Midbrain (tissue), 1 donor: ENCODE results near the gene RNF41.
"Not testable (repeated sequence)": the region's sequence is repeated elsewhere in the genome, so short reads cannot be mapped to it uniquely, and the experiment has no call there.

Source experiments
- DNase-seq: peaks from one replicate; lab custom pipeline; 2025; lab: John Stamatoyannopoulos, UW

The RNF41 gene

DNA sequence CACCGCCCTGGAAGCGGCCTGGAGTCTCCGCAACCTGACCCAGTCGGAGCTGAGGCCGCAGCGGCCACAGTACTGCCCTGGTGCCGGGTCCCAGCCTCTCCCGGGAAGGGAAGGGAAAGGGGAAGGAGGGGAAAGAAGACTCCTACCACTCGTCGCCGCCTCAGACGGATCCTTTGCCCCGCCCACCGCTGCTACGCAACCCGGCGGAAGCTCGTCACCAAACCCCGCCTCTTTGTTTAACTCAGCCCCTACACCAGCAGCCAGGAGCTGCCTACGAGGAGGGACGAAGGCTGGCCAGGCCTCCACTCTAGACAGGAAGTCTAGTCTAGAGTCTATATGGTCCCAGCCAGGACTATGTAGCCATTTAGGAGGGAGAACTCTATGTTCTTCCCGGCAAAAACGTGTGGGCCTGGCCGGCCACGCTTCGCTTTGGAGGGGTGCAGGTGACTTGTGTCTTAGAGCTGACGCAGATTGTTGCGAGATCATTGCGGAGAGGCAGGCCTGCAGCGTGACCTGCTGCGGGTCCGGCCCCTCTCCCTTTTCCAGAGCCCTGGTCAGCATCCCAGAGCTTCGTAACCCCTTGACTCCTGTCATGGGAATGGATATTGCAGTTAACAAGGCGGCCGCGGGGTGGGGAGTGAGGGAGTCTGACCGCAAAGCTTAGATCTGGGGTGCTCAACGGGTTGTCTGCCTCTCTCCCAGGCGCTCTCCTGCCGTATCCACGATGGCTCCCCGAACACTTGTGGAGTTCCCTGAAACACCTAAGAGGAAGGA lies at the start of gene RNF41:
Gene RNF41 (minus strand): TSS at position 166 of the 774 bp plus-strand sequence. CDS start 7,875 bp downstream, outside the sequence.
- peak; percentile 96 for DNase-seq

DNA sequence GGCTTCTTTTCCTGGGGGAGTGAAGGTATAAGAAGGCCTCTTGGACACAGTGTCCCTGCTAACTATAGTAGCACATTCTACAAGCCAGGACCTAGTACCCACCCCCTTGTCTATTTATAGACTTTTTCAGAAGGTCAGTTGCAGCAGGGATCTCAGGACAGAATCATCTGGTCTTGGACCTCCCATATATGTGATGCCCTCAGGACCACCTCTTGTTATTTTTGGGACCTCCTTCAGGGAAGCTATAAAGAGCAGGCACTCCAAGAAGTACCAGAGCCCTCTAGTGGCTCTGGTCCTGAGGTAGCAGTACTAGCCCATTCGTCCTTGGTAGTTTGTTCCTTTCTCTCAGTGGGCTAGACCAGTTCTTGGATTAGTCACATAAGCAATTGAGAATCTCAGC lies 49.3 kb upstream of the RNF41 start:
- no peak for DNase-seq

DNA sequence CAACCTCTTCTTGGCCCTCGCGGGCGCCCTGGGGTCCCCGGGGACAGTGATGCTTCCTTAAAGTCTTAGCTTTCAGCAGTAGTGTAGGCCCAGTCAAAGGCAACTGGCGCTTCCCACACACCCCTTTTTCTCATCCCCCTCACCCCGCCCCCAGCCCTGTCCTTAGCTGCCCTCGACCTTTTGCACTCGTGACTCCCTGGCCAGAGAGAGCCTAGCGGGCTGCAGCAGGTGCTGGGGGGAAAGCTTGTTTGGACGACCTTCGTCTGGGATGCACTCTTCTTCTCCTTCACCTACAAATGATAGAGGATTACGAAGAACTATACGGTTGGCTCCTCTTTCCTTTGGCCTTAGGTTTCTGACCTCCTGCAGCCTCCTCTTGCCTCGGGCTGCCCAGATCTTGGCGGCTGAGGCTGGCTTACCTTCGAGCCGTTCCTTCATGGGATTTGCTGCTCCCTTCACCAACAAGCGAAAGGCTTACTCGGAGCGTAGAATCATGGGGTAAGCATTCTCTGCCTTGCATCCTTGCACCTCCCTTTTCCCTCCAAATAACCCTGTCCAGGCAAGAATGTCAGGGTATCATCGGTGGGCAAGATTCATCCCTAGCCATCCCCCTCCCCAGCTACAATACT lies 45.8 kb upstream of the RNF41 start:
- DNase-seq = no peak

DNA sequence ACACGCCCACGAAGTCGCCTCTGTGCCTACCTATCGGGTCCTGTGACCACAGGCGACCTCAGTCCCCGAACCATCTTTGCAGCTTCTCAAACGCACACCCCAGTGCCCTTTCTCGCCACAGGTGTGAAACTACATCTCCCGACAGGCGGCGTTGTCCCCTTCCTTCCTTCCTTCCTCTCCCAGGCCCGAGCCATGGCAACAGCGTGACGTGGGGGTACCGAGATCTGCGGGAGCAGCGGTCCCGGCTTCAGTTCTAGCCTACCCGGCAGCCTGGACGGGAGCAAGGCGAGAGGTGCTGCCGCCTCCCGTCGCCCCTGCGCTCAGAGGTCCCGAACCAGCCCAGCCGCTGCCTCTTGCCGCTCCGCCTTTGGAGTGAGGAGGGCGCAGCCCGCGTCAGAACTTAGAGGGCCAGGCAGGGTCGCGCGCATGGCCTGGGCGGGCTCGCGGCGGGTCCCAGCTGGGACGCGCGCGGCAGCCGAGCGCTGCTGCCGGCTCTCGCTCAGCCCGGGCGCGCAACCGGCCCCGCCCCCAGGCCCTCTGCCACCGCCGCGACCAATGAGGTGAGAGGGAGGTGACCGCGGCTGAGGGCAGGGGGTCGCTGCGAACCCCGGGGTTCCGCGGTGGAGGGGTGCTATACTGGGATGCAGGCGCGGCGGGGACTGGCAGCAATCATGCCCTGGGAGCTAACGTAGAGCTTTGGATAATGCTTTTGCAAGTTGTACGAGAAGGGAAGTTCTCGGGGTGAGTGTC lies 45.1 kb upstream of the RNF41 start, which contains the start of gene COQ10A:
Gene COQ10A (plus strand): TSS at position 250 of the 750 bp plus-strand sequence. CDS start 177 bp downstream, at position 427.
- peak; percentile 85 for DNase-seq

DNA sequence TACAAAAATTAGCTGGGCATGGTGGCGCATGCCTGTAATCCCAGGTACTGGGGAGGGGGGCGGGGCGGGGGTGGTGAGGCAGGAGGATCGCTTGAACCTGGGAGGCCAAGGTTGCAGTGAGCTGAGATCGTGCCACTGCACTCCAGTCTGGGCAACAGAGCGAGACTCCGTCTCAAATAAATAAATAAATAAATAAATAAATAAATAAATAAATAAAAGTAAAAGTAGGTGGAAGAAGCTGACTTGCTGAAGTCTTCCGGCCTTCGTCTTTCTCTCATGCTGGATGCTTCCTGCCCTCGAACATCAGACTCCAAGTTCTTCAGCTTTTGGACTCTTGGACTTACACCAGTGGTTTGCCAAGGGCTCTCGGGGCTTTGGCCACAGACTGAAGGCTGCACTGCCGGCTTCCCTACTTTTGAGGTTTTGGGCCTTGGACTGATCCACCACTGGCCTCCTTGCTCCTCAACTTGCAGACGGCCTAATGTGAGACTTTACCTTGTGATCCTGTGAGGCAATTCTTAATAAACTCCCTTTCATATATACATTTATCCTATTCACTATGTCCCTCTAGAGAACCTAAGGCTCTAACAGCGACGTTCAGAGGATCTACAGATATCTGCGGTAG lies 44.5 kb upstream of the RNF41 start:
- DNase-seq = peak; percentile 32

DNA sequence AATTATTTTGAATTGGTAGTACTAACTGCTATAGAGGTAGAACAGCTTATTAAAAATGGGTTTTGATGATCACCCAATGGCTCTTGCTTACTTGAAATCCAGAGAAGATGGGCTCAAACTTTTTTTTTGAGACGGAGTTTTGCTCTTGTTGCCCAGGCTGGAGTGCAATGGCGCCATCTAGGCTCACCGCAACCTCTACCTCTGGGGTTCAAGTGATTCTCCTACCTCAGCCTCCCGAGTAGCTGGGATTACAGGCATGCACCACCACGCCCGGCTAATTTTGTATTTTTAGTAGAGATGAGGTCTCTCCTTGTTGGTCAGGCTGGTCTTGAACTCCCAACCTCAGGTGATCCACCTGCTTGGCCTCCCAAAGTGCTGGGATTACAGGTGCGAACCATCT lies 41.2 kb upstream of the RNF41 start:
- DNase-seq = not testable (repeated sequence)

DNA sequence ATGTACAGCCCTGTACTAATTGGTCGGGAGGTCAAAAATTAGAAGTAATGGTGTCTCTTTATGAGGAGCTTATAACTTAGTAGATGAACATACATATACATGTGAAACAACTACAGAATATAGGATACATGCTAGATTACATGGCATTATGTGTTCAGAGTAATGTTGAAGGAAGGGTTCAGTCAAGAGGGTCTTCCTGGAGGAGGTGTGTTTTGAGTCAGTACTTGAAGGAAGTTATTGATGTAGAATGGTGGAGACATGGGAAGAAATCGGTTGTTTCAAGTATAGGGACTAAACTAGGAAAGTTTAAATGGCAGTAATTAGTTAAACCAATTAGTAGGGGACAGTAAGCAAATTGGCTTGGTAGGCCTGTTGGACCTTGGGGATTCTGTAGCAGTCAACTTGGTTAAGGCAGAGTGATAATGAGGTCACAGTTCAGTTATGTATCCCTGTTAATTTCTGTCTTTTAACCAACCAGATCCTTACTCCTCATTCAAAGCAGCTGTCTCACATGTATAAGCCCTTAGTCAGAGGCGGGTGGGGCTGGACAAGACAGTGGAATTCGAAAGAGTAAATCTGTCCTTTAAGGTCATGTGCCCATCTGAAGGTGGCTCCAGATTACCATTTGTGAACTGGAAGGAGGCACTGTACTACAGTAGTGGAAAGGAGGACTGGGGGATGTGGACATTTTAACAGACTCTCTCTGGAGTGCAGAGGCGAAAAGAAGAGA lies 39.9 kb upstream of the RNF41 start:
- DNase-seq = no peak

DNA sequence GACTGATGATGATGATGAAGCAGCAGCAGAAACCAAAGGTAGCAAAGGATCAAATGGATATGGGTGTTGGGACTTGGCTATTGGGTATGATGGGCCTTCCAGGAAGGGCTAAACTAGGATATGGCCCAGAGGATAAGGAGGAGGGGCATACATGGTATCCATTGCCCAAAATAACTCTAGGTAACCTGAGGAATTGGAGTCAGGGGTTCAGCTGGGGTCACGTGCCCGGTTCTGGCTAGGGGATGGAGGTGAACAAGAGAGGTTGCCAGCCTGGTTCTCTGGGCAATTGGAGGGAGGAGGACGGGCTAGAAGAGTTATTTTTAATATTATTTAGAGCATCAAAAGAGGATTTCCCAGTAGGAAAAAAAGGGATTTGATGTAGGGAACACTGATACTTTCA lies 39.2 kb upstream of the RNF41 start:
- no peak for DNase-seq

DNA sequence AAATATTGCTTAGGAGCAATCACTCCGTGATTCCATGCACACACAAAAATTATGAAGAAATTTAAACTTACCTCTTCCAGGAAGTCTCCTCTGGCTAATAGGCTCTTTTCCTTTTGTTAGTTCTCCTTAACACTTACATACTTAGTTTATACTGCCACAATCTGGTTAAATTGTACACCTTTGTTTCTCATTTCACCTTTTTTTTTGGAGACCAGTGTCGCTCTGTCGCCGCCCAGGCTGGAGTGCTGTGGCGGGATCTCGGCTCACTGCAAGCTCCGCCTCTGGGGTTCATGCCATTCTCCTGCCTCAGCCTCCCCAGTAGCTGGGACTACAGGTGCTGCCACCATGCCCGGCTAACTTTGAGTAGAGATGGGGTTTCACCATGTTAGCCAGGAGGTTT lies 38.7 kb upstream of the RNF41 start:
- no peak for DNase-seq

DNA sequence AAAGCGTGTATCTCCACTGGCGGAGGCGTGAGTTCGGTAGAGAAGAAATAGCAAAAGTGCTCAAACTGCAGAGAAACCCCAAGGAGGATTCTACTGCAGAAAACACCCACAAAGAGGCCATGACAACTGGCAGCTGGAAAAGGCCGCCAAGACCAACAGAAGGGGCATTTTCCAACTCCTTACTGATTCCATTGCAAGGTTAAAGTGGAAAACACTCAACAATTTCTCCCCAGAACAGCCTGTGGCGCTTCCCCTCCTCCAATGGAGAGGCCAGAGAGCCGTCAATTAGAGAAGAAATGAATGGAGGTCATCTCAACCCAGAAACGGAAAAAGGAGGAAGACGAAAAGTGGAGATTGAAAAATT lies 37.1 kb upstream of the RNF41 start:
- peak; percentile 72 for DNase-seq

DNA sequence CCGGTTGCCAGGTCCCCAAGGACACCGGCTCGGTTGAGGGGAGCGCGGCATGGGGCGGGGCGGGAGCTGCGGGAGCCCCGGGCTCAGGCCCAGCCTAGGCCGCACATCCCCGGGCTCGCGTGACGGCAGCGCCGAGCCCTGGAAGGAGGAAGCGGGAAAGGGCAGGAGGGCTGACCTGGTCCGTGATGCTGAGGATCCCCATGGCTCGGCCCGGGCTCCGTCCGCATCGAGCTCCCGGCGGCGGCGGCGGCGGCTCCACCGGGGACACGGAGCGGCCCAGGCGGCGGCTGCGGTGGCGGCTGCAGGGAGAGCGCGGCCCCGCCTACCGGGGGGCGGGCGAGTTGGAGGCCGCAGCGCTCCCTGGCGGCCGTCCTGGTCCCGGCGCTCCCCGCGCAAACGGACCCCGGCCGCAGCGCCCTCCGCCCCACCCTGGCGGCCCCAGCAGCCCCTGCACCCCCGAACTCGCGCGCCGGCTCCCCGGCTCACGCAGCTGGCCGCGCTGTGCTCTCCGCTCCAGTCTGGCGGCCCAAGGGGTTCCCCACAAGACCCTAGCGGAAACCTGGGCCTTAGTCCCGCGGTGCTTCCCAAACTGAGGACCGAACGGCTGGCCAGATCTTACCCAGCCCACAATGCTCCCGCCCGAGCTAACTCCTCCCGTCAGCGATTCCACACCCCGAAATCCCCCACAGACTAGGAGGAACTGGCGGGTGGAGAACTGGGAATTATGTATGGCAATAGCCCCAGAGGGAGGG lies 36.5 kb upstream of the RNF41 start, which contains the start of gene ANKRD52:
Gene ANKRD52 (minus strand): TSS at position 317 of the 752 bp plus-strand sequence. CDS start 115 bp downstream, at position 202.
- DNase-seq = peak; percentile 80

DNA sequence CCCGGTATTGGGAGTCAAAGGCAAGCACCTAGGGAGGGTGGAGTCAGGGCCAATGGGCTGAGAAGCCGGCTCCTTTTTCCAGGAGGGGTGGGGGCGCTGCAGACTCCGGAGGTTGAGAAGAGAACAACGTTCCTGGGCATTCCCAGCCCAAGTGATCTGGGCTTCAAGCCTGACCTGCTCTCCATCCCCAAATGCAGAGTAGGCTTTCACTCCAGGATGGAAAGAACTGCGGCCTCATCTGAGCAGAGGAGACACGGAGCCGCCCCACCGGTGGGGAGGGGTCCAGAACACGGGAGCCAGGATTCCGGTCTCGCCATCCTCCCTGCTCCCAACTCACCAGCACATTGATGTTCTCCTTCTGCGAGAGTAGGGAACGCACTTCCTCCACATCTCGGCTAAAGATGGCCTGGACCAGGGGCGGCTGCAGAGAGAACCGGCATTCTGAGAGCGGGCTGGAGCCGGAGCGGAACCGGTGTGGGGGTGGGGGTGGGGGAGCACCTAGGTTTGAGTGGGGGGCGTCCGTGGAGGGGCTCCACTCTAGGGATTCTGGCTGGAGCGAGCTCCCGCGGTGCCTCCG lies 35.9 kb upstream of the RNF41 start:
- DNase-seq = no peak

DNA sequence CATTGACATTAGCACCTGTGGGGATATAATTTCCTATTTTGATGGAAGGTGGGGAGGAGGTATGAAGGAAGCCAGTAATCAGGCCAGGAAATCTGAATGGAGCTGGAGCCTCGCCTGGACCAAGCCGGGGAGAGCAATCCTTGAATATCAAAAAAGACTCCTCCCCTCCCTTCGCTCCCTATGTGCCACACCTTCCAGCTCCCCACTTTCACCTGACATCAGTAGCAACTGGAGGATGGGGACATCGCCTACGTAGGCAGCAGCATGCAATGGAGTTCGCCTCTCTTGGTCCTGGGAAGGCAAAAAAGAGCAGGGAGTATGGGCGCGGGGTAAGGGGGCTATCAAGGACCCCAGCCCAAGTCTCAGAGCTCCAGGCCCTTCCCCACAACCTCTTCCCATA lies 35.3 kb upstream of the RNF41 start:
- DNase-seq = no peak

DNA sequence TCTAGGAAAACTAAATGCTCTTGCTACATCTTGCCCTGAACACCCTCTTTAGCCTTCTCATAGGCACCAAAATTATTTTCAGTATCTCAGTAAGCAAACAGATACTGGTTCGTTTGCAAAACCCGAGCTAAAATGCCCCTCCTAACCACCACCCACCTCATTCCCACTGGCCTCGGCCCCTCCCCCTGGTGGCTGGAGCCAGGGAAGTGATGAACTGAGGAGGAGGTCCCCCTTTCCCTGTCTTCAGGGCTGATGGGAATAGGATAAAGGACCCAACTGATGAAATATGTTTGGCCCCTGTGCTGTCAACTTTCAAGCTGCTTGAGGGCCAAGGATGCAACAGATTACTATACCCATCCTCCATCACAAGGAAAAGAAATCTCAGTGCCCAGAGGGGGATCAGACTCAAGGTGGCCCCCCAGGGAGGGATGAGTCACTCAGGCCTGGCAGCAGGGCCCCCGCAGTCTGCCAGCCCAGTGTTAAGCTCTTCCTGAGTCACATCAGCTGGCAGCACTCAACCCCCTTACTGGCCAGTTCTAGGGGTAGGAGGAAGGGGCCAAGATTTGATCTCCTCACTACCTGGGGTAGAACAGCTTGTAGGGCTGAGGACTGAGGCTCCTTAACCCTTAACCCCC lies 34.7 kb upstream of the RNF41 start:
- DNase-seq = no peak

DNA sequence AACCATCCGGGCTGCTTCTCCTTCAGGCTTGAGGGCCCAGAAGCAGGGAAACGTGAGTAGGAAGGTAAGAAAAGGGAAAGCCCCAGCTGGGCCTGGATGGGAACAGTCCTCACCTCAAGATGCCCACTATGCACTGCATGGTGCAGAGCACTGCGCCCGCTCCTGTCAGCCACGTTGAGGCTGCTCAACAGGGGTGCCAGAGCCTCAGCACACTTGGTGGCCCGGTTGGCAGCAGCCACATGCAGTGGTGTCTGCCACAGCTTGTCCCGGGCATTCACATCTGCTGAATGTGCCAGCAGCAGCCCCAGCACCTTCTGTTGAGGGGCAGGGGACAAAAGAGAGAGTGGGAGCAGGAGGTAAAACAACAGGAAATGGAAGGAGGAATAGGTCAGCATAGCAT lies 33.9 kb upstream of the RNF41 start:
- no peak for DNase-seq

DNA sequence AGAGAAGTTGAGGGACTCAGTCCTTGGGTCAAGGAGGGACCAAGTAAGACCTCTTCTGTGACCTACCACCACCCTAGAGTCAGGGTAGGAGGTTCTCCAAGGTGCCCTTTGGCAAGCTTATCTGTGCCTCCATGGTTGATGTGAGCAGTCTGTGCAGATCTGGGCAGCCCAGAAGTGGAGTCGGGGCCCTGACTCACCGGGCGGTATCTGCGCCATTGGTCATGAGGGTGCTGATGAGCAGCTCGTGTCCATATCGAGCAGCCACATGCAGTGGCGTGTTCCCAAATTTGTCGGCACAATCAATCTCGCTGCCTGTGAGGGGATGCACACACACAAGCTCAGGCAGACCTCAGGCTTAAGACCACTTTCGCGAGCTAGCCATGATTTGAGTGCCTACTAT lies 31.4 kb upstream of the RNF41 start:
- no peak for DNase-seq

DNA sequence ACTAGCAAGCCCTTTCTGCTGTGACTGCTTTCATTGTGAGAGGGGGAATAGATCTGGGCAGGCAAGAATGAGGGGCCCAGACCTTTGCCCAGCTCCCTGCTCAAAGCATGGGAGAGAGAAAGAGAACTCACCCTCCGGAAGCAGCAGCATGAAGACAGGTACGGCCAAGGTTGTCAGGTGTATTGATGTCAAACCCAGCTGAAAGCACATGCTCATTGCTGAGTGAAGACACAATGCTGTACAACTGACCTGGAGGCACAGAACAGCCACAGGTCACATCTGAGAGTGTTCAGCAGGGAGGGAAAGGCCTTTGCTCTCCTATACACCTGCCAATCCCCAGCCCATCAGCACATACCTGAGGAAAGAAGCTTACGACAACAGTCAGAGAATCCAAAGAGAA lies 30.9 kb upstream of the RNF41 start:
- no peak for DNase-seq

DNA sequence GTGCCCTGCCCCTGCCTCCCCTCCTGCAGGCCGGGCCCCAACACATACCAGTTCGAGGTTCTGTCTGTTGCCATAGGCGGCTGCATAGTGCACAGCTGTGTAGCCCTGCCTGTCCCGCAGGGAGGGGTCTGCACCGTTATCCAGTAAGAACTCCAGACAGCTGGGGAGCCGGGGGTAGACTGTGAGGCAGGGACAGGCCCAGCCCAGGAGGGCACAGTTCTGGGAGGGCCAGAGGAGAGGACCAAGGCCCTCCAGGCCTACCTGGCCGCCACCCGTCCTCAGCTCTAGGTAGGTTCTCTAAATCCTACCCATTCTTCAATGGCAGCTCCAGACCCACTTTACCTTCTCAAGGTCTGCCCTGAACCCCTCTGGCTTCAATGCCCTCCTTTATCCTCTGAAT lies 27.0 kb upstream of the RNF41 start:
- no peak for DNase-seq

DNA sequence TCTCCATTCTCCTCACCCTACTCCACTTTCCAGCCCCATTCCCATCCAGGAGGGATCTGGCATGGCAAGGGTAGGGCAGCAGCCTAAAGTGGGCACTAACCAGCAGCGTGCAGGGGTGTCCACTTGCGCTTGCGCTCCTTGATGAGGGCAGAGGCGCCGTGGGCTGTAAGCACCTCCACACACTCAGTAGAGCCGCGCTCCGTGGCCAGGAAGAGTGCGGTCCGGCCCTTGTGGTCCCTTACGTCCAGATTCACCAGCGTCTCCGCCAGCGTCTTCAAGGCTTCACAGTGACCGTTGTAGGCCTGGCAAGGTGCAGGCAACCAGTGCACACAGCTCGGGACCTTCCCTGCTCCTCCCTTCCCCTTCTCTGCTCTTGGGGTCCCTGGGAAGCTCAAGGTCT lies 26.2 kb upstream of the RNF41 start:
- DNase-seq = no peak

DNA sequence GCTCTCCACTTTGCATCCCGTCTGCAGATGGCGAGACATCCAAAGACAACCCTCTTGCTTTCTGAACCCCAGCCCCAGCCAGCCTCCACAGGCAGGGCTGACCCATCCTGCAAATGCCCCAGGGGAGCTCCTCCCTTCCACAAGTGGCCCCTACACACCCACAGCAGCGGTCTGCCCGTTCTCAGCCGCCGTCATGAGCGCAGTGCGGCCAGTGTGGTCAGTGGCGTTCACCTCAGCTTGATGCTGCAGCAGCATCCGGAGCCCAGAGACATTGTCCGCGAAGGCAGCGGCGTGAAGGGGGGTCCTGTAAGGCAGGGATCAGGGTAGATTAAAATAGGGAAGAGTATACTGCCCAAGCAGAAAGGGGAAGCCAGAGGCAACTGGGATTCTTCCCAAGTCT lies 22.8 kb upstream of the RNF41 start:
- no peak for DNase-seq
